WI38 (cell line): ENCODE data around the gene SPDEF.

Experiments used
- H3K4me3 ChIP-seq: 2 replicates; pipeline ENCODE4 v1.5.1; 2011; ENCODE audit warnings: low read depth, mild to moderate bottlenecking, control low read depth, low read length
- CTCF ChIP-seq: IDR thresholded peaks from 2 replicates; pipeline ENCODE4 v1.5.1; 2012; ENCODE audit warnings: low read depth, mild to moderate bottlenecking, control low read depth, low read length

The SPDEF gene

GRCh38 chr6:34557228-34557627 is 1.1 kb upstream of the SPDEF start:
- H3K4me3 ChIP-seq: no peak overlapping the region
- TF ChIP-seq CTCF: no peak

- TF ChIP-seq CTCF: no peak
- no peak overlapping the region for H3K4me3 ChIP-seq
Observed at GRCh38 chr6:34556493-34556892, 364 bp upstream of the SPDEF start.

GRCh38 chr6:34555328-34555727 is 801 bp downstream of the SPDEF start:
- TF ChIP-seq CTCF: no peak
- no peak overlapping the region for H3K4me3 ChIP-seq

- no peak overlapping the region for H3K4me3 ChIP-seq
- no peak for TF ChIP-seq CTCF
Observed at GRCh38 chr6:34555007-34555322, 1.2 kb downstream of the SPDEF start.

GRCh38 chr6:34554291-34555006 is 1.7 kb downstream of the SPDEF start:
- no peak for TF ChIP-seq CTCF
- no peak overlapping the region for H3K4me3 ChIP-seq

- H3K4me3 ChIP-seq: no peak overlapping the region
- no peak for TF ChIP-seq CTCF
Observed at GRCh38 chr6:34553750-34554149, 2.4 kb downstream of the SPDEF start.

- TF ChIP-seq CTCF: no peak
- no peak overlapping the region for H3K4me3 ChIP-seq
Observed at GRCh38 chr6:34553146-34553545, 3.0 kb downstream of the SPDEF start.
